Measurements from ENCODE around the gene ICAM2.

DNA sequence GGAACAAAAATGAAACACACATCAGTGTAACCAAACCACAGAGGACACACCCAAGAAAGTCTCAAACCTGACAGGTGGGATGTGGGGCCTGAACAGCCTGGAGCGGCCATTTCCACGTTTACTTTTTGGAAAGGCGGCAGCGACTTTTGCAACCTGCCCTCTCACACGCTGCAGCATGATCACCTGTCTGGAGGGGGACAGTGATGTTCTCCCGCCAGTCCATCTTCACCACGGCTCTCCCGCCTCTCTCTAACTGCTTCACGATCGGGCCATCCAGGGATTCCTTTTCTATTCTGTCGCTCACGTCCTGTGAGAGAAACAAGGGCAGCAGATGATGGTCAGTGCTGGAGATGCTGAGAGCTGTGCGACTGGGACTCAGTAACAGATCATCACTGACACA, 24.7 kb upstream of the ICAM2 start:
- TF ChIP-seq EP300 (IDR thresholded peaks at IDR 0.05) (no peak), POLR2A (IDR thresholded peaks at IDR 0.05) (no peak), POLR2AphosphoS5 (IDR thresholded peaks at IDR 0.05) (no peak)
- TF ChIP-seq, protein P1, sequence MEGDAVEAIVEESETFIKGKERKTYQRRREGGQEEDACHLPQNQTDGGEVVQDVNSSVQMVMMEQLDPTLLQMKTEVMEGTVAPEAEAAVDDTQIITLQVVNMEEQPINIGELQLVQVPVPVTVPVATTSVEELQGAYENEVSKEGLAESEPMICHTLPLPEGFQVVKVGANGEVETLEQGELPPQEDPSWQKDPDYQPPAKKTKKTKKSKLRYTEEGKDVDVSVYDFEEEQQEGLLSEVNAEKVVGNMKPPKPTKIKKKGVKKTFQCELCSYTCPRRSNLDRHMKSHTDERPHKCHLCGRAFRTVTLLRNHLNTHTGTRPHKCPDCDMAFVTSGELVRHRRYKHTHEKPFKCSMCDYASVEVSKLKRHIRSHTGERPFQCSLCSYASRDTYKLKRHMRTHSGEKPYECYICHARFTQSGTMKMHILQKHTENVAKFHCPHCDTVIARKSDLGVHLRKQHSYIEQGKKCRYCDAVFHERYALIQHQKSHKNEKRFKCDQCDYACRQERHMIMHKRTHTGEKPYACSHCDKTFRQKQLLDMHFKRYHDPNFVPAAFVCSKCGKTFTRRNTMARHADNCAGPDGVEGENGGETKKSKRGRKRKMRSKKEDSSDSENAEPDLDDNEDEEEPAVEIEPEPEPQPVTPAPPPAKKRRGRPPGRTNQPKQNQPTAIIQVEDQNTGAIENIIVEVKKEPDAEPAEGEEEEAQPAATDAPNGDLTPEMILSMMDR (IDR thresholded peaks at IDR 0.05) = no peak

Data from gastroesophageal sphincter (tissue), 3 donors.